Central memory CD8-positive, alpha-beta T cell (primary cell): ENCODE measurements around the gene TCF15.
"Not testable (repeated sequence)": the region's sequence is repeated elsewhere in the genome, so short reads cannot be mapped to it uniquely, and the experiment has no call there.

Source experiments
- ATAC-seq: fragments of 150-1000 bp; cut with Tn5 transposase; replicated peaks from 2 replicates; pipeline ENCODE4 v1.10.0; 2022; ENCODE audit warnings: mild to moderate bottlenecking, moderate FRiP score, moderate number of reproducible peaks; ENCODE audit not compliant: poor library complexity, severe bottlenecking; ENCODE audit errors: extremely low read depth
- DNase-seq, 2 donors: peaks; one replicate each; pipeline ENCODE4 v3.0.0; 2021; ENCODE audit warnings: low spot score in 2 of 2
- H3K27ac Mint-ChIP-seq: one replicate; pipeline ENCODE4 v1.8.0; 2022; ENCODE audit warnings: low read depth, mild to moderate bottlenecking, moderate library complexity, mixed read lengths
- H3K27me3 Mint-ChIP-seq: one replicate; pipeline ENCODE4 v1.8.0; 2022; ENCODE audit warnings: mixed read lengths
- H3K36me3 Mint-ChIP-seq: one replicate; pipeline ENCODE4 v1.8.0; 2022; ENCODE audit warnings: mild to moderate bottlenecking, moderate library complexity, mixed read lengths; ENCODE audit not compliant: insufficient read depth
- H3K4me1 Mint-ChIP-seq: one replicate; pipeline ENCODE4 v1.8.0; 2022; ENCODE audit warnings: mixed read lengths
- H3K4me3 Mint-ChIP-seq: one replicate; pipeline ENCODE4 v1.8.0; 2022; ENCODE audit warnings: mild to moderate bottlenecking, moderate library complexity, mixed read lengths
- H3K9me3 Mint-ChIP-seq: one replicate; pipeline ENCODE4 v1.8.0; 2022; ENCODE audit warnings: mixed read lengths

TCF15 gene

DNA sequence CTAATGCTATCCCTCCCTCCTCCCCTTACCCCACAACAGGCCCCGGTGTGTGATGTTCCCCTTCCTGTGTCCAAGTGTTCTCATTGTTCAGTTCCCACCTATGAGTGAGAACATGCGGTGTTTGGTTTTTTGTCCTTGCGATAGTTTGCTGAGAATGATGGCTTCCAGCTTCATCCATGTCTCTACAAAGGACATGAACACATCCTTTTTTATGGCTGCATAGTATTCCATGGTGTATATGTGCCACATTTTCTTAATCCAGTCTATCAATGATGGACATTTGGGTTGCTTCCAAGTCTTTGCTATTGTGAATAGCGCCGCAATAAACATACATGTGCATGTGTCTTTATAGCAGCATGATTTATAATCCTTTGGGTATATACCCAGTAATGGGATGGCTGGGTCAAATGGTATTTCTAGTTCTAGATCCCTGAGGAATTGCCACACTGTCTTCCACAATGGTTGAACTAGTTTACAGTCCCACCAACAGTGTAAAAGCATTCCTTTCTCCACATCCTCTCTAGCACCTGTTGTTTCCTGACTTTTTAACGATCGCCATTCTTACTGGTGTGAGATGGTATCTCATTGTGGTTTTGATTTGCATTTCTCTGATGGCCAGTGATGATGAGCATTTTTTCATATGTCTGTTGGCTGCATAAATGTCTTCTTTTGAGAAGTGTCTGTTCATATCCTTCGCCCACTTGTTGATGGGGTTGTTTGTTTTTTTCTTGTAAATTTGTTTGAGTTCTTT lies 31.0 kb downstream of the TCF15 start:
- not testable (repeated sequence) for DNase-seq, ATAC-seq, H3K9me3 Mint-ChIP-seq, H3K4me1 Mint-ChIP-seq, H3K36me3 Mint-ChIP-seq, H3K4me3 Mint-ChIP-seq, H3K27ac Mint-ChIP-seq
- H3K27me3 Mint-ChIP-seq, result peaks cover 20% of the 10 kb centered on the region

DNA sequence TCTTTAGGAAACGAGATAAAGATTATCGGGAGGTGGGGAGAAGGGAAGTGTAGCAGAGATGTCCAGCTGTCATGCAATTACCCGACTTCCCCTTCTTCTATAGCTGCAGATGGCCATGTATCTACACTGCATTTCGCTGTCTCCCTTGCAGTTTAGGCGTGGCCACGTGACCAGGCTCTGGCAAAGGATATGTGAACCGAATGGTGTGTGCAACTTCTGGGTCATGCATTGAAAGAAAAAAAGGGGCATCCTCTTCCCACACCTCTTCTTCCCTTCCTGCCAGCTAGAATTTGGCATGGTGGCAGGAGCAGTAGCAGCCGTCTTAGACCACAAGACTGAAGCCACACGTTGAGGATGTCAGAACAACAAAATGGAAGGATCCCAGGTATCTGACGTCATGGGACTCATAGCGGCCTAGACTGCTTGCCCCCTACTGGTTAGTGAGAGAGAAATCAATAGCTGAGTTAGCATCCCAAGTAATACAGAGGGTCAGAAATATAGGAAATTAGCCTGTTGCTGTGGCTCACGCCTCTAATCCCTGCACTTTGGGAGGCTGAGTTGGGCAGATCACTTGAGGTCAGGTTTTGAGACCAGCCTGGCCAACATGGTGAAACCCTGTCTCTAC lies 32.8 kb downstream of the TCF15 start:
- no peak overlapping the region for H3K27ac Mint-ChIP-seq
- peaks cover 38% of the 10 kb centered on the region for H3K27me3 Mint-ChIP-seq
- H3K9me3 Mint-ChIP-seq, result no peaks in the 10 kb centered on the region
- no peak for DNase-seq
- no peak for ATAC-seq
- no peaks in the 10 kb centered on the region for H3K4me1 Mint-ChIP-seq
- H3K36me3 Mint-ChIP-seq, result no peaks in the 10 kb centered on the region
- H3K4me3 Mint-ChIP-seq, result no peak overlapping the region

- no peaks in the 10 kb centered on the region for H3K4me1 Mint-ChIP-seq
- no peak for ATAC-seq
- H3K4me3 Mint-ChIP-seq, result no peak overlapping the region
- H3K36me3 Mint-ChIP-seq, result no peaks in the 10 kb centered on the region
- no peaks in the 10 kb centered on the region for H3K9me3 Mint-ChIP-seq
- no peak for DNase-seq
- peaks cover 47% of the 10 kb centered on the region for H3K27me3 Mint-ChIP-seq
- H3K27ac Mint-ChIP-seq, result no peak overlapping the region
Observed at GRCh38 chr20:576156-576555, 34.0 kb downstream of the TCF15 start.

DNA sequence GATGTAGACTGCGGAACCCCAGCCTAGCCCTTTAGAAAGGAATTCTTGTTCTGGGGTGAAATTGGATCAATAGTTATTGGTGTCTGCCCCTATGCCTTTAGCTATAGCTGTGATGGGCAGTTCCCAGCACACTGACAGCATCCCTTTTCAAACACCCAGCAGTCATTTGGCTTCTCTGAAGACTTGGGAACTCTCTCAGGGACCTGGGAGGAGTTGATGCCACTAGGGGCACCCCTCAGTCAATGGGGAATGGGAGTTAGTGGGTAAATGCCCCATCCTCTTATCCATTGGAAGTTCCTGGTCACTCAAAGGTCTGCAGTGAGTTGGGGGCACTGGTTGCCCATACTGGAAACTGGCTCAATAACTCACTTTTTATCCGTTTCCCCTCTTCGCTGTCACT lies 34.9 kb downstream of the TCF15 start:
- no peak for DNase-seq
- Mint-ChIP-seq H3K9me3 (no peaks in the 10 kb centered on the region), H3K27ac (no peak overlapping the region), H3K36me3 (no peaks in the 10 kb centered on the region), H3K4me3 (no peak overlapping the region), H3K4me1 (no peaks in the 10 kb centered on the region), H3K27me3 (peaks cover 47% of the 10 kb centered on the region)
- no peak for ATAC-seq

DNA sequence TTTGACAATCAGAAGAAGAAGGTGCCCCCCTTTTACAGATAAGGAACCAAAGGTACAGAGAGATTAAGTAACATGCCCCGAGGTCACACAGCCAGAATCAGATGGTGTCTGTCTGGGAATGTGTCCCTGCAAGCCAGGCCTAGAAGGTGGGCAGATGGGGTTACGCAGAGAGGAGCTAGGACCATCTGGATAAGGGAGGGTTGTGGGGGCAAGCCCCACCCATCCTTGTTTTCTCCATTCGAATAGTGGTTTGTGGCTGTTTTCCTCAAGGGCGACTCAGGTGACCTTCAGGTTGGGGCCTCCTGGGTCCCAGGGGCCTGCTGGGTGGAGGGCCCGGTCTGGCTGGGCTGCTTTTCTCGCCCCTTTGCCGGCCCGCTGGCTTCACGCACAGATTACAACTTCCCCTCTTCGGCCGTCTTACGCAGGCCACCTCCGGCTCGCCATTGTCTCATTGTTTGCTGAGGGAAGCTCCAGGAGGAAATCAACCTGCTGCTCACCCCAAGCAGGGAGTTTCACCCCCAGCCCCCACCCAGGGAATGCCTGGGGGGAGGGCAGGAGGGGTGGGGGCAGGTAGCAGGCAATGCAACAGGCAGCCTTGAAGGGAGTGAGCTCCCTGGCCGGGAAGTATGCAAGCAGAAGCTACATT lies 35.7 kb downstream of the TCF15 start:
- no peak overlapping the region for H3K4me3 Mint-ChIP-seq
- ATAC-seq, result no peak
- no peaks in the 10 kb centered on the region for H3K9me3 Mint-ChIP-seq

DNA sequence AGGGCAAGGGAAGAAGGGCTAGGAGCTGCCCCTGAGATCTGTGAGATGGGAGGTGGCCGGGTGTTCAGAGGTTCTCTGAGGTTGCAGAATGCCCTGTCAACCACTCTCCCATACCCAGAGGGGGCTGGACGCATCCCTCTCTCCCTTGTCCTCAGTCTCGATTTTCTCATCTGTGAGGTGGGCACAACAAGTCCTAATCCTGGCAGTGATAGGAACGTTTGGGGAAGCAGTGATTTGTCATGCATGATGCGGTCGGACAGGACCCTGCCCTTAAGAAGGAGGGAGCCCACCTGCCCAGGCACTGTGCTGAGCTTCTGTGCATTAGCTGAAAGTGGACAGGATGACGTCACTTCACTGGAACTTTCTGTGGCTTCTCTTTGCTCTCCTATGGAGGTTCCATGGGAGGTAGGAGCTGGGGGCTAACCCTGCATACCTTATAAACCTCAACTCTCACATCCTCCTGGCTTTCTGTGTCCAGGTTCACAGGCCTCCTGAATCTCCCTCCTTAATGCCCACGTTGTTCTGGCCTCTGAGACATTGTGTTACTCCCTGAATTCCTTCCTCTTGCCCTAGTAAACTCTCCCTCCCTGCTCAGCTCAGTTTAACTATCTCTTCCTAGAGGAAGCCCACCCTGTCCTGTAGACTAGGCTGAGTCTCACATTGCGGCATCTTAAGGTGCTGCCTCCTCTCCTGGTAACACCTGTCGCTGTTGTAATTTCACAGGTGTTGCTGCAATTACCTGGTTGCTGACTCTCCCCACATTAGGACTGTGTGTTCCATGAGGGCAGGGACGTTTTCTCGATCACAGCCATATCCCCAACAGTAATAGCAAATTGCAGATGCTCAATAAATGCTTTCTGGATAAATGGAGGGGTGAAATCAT lies 36.5 kb downstream of the TCF15 start:
- ATAC-seq, result no peak
- peaks cover 63% of the 10 kb centered on the region for H3K27me3 Mint-ChIP-seq
- H3K36me3 Mint-ChIP-seq, result no peaks in the 10 kb centered on the region
- no peak for DNase-seq
- H3K27ac Mint-ChIP-seq, result no peak overlapping the region
- H3K4me3 Mint-ChIP-seq, result no peak overlapping the region
- no peaks in the 10 kb centered on the region for H3K9me3 Mint-ChIP-seq
- no peaks in the 10 kb centered on the region for H3K4me1 Mint-ChIP-seq

More for the DNA sequence above, 35.7 kb downstream of the TCF15 start:
- no peaks in the 10 kb centered on the region for H3K36me3 Mint-ChIP-seq
- no peaks in the 10 kb centered on the region for H3K4me1 Mint-ChIP-seq
- no peak for DNase-seq
- H3K27me3 Mint-ChIP-seq, result peaks cover 55% of the 10 kb centered on the region
- H3K27ac Mint-ChIP-seq, result no peak overlapping the region

DNA sequence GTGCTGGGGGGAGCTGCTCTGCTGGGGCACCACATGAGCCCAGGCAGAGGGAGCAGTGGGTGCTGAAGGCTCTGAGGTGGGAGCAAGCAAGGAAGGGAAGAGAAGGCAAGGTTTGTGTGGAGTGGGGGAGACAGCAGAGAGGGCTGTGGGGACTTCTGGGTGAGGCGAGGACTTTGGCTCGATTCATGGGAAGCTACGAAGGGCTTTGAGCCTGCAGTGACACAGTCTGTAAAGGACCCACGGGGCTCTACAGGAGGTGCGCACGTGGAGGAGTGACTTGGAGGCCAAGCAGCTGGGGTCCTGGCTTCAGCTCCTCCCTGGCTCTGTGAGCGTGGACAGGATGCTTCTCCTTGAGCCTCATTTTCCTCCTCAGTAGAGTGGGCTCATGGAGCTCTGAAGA lies 37.4 kb downstream of the TCF15 start:
- Mint-ChIP-seq H3K4me1 (no peaks in the 10 kb centered on the region), H3K27ac (no peak overlapping the region), H3K4me3 (no peak overlapping the region), H3K27me3 (peaks cover 63% of the 10 kb centered on the region), H3K9me3 (no peaks in the 10 kb centered on the region), H3K36me3 (no peaks in the 10 kb centered on the region)
- ATAC-seq, result no peak
- DNase-seq, result no peak

- Mint-ChIP-seq H3K36me3 (no peaks in the 10 kb centered on the region), H3K4me3 (no peak overlapping the region), H3K9me3 (no peaks in the 10 kb centered on the region), H3K4me1 (no peaks in the 10 kb centered on the region), H3K27ac (no peak overlapping the region), H3K27me3 (peaks cover 71% of the 10 kb centered on the region)
- ATAC-seq, result no peak
- DNase-seq, result no peak
Observed at GRCh38 chr20:571754-572441, 38.2 kb downstream of the TCF15 start.

DNA sequence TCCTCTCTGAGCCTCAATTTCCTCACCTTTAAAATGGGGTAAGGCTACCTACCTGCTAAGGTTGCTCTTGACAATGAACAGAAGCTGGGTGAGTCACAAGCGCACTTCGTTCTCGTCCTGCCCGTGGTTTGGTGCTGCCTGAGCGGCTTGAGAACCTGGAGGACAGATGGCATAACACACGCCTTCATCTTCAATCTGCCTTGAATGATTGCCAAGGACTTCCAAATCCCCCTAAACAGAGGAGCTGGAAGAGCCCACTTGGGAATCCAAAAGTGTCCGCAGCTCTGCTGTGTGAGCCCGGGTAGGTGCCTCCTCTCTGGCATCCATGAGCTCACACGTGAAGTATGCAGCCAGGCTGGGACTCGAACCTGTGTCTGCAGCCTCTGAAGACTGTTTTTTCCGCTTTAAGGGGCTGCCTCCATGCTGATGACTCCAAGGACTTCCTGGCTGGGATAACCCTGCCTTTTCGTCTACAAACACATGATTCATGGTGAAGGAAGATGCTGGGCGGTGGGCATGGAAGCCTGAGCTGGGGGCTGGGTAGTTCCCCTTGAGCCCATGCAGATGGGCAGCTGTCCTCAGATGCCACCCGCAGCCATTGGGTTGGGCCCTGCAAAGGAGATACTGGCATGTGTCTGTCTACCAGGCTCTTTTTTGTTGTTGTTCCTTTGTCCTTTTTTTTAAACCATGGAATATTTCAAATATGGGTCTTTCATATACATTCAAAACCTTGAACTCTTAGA lies 41.3 kb downstream of the TCF15 start:
- ATAC-seq, result no peak
- H3K36me3 Mint-ChIP-seq, result no peaks in the 10 kb centered on the region
- H3K27me3 Mint-ChIP-seq, result peaks cover 53% of the 10 kb centered on the region
- H3K4me1 Mint-ChIP-seq, result no peaks in the 10 kb centered on the region
- H3K9me3 Mint-ChIP-seq, result no peaks in the 10 kb centered on the region
- H3K4me3 Mint-ChIP-seq, result no peak overlapping the region
- no peak for DNase-seq
- H3K27ac Mint-ChIP-seq, result no peak overlapping the region

GRCh38 chr20:568097-568652 lies 41.9 kb downstream of the TCF15 start:
- Mint-ChIP-seq H3K36me3 (no peaks in the 10 kb centered on the region), H3K4me1 (no peaks in the 10 kb centered on the region), H3K27ac (no peak overlapping the region), H3K4me3 (no peak overlapping the region), H3K9me3 (no peaks in the 10 kb centered on the region), H3K27me3 (peaks cover 47% of the 10 kb centered on the region)
- DNase-seq (no peak), ATAC-seq (no peak)

- H3K4me3 Mint-ChIP-seq, result no peak overlapping the region
- peaks cover 5% of the 10 kb centered on the region for H3K4me1 Mint-ChIP-seq
- ATAC-seq (no peak), DNase-seq (no peak)
- no peak overlapping the region for H3K27ac Mint-ChIP-seq
- H3K27me3 Mint-ChIP-seq, result peaks cover 35% of the 10 kb centered on the region
- no peaks in the 10 kb centered on the region for H3K9me3 Mint-ChIP-seq
- H3K36me3 Mint-ChIP-seq, result no peaks in the 10 kb centered on the region
Observed at GRCh38 chr20:564192-564591, 45.9 kb downstream of the TCF15 start.
